GM06990 (cell line): Measurements from ENCODE around the gene TBC1D4.
"Not testable (repeated sequence)": the region's sequence is repeated elsewhere in the genome, so short reads cannot be mapped to it uniquely, and the experiment has no call there.

Experiments used
- DNase-seq: peaks from one replicate; pipeline ENCODE4 v3.0.0-alpha.2; 2011; ENCODE audit not compliant: insufficient read length; ENCODE audit errors: extremely low read depth
- H3K27me3 ChIP-seq: replicated peaks from 2 replicates; pipeline ENCODE4 v1.6.0; 2011; ENCODE audit warnings: low read length; ENCODE audit not compliant: control insufficient read depth, insufficient read depth
- H3K36me3 ChIP-seq: 2 replicates; pipeline ENCODE4 v1.5.1; 2011; ENCODE audit warnings: low read length; ENCODE audit not compliant: control insufficient read depth, insufficient read depth
- H3K4me3 ChIP-seq: replicated peaks from 2 replicates; pipeline ENCODE4 v1.5.1; 2011; ENCODE audit warnings: low read depth, mild to moderate bottlenecking, control low read depth, low read length
- CTCF ChIP-seq: IDR thresholded peaks from 2 replicates; pipeline ENCODE4 v1.5.1; 2011; ENCODE audit warnings: low read length, control low read depth, mild to moderate bottlenecking, inconsistent platforms; ENCODE audit not compliant: insufficient read depth, poor library complexity, severe bottlenecking

TBC1D4 gene

GRCh38 chr13:75353781-75354193, 128.2 kb downstream of the TBC1D4 start:
- Histone ChIP-seq H3K36me3 (no peaks in the 10 kb centered on the region), H3K27me3 (no peaks in the 10 kb centered on the region)
- no peak for TF ChIP-seq CTCF

GRCh38 chr13:75352641-75353327, 129.2 kb downstream of the TBC1D4 start:
- no peak overlapping the region for H3K4me3 ChIP-seq
- TF ChIP-seq CTCF: no peak
- H3K36me3 ChIP-seq: no peaks in the 10 kb centered on the region
- H3K27me3 ChIP-seq: no peaks in the 10 kb centered on the region
- no peak for DNase-seq

More at GRCh38 chr13:75353781-75354193, 128.2 kb downstream of the TBC1D4 start:
- H3K4me3 ChIP-seq: no peak overlapping the region
- no peak for DNase-seq

- not testable (repeated sequence) for H3K4me3 ChIP-seq, H3K27me3 ChIP-seq, DNase-seq, H3K36me3 ChIP-seq
Observed at GRCh38 chr13:75351538-75351937, 130.4 kb downstream of the TBC1D4 start.

- DNase-seq: no peak
- no peak for TF ChIP-seq CTCF
- H3K27me3 ChIP-seq: no peaks in the 10 kb centered on the region
- H3K36me3 ChIP-seq: no peaks in the 10 kb centered on the region
- no peak overlapping the region for H3K4me3 ChIP-seq
Observed at GRCh38 chr13:75347925-75348324, 134.0 kb downstream of the TBC1D4 start.

- Histone ChIP-seq H3K27me3 (no peaks in the 10 kb centered on the region), H3K4me3 (no peak overlapping the region), H3K36me3 (no peaks in the 10 kb centered on the region)
- no peak for TF ChIP-seq CTCF
- DNase-seq: no peak
Observed at GRCh38 chr13:75347457-75347856, 134.5 kb downstream of the TBC1D4 start.

- Histone ChIP-seq H3K27me3 (no peaks in the 10 kb centered on the region), H3K4me3 (no peak overlapping the region), H3K36me3 (no peaks in the 10 kb centered on the region)
- no peak for TF ChIP-seq CTCF
- DNase-seq: no peak
Observed at GRCh38 chr13:75345193-75345592, 136.8 kb downstream of the TBC1D4 start.
